Caki2 (cell line): ENCODE results near the gene HMG20A. TPM values are rescaled to one million over a fixed set of nuclear protein-coding genes. Genes with fewer than 3 reads are reported as not detected.

Experiments used
- total RNA-seq: library from RNA; depleted of rRNA; stranded (reverse); fragments of >200 nt; shearing (Covaris generic); gene quantifications from 2 replicates; pipeline ENCODE4 v1.2.3, GENCODE V29; 2014; ENCODE audit warnings: low replicate concordance; rRNA removed

The HMG20A gene
- total RNA-seq, 1 experiment from 2014 or later: 9.1 TPM

Other genes starting within 250 kb of the HMG20A start
- 6.4 and 28.4 TPM in 2 replicates for gene PEAK1, start 784 bp upstream of the HMG20A start, total RNA-seq
- gene LINGO1, start 212.0 kb downstream of the HMG20A start, total RNA-seq: 0.14 TPM in 1 of 2 replicates, not detected in the other